Fibroblast of lung (primary cell): ENCODE measurements around the gene CELSR3. TPM values are rescaled to one million over a fixed set of nuclear protein-coding genes. Genes with fewer than 3 reads are reported as not detected.

Experiments used
- DNase-seq, 2 donors: peaks; one replicate each; pipeline versions ENCODE4 v3.0.0 to v3.0.0-alpha.2; 2010; ENCODE audit warnings: low read depth in 2 of 2
- H2AFZ ChIP-seq: 2 replicates; pipeline ENCODE4 v1.5.1; 2012; ENCODE audit warnings: low read length, control low read depth, inconsistent platforms
- H3K27ac ChIP-seq: 2 replicates; pipeline ENCODE4 v1.5.1; 2011; ENCODE audit warnings: low read length, control low read depth; ENCODE audit not compliant: insufficient read depth
- H3K27me3 ChIP-seq: 2 replicates; pipeline ENCODE4 v1.5.1; 2011; ENCODE audit warnings: mild to moderate bottlenecking, low read length; ENCODE audit not compliant: control insufficient read depth, insufficient read depth
- H3K36me3 ChIP-seq: 2 replicates; pipeline ENCODE4 v1.5.1; 2011; ENCODE audit warnings: low read length; ENCODE audit not compliant: control insufficient read depth, insufficient read depth
- H3K4me1 ChIP-seq: 2 replicates; pipeline ENCODE4 v1.5.1; 2011; ENCODE audit warnings: low read length; ENCODE audit not compliant: control insufficient read depth, insufficient read depth; ENCODE audit errors: extremely low read depth
- H3K4me2 ChIP-seq: 2 replicates; pipeline ENCODE4 v1.5.1; 2011; ENCODE audit warnings: low read length, control low read depth; ENCODE audit not compliant: insufficient read depth; ENCODE audit errors: extremely low read depth
- H3K4me3 ChIP-seq, 4 experiments: fragments of 200-600 bp in 1 of 4; sonication (generic) in 1 of 4; replicated peaks in 1 of 4; 2 replicates each; pipeline ENCODE4 v1.5.1; 2011 to 2016; ENCODE audit warnings: low read length in 4 of 4, low read depth in 3 of 4, mild to moderate bottlenecking in 3 of 4, control low read depth in 2 of 4, inconsistent platforms in 1 of 4, mixed read lengths in 1 of 4; ENCODE audit not compliant: insufficient read depth in 1 of 4; ENCODE audit errors: control extremely low read depth in 1 of 4
- H3K79me2 ChIP-seq: 2 replicates; pipeline ENCODE4 v1.5.1; 2012; ENCODE audit warnings: mild to moderate bottlenecking, low read length, inconsistent platforms; ENCODE audit not compliant: control insufficient read depth, insufficient read depth
- H3K9ac ChIP-seq: 2 replicates; pipeline ENCODE4 v1.5.1; 2011; ENCODE audit warnings: mild to moderate bottlenecking, low read length, control low read depth; ENCODE audit not compliant: insufficient read depth
- H3K9me3 ChIP-seq: 2 replicates; pipeline ENCODE4 v1.5.1; 2012; ENCODE audit warnings: low read depth, low read length; ENCODE audit not compliant: control insufficient read depth, insufficient read depth
- H4K20me1 ChIP-seq: 2 replicates; pipeline ENCODE4 v1.5.1; 2011; ENCODE audit warnings: low read length; ENCODE audit not compliant: control insufficient read depth, insufficient read depth; ENCODE audit errors: extremely low read depth
- CTCF ChIP-seq, 2 donors: IDR thresholded peaks in 1 of 2; conservative IDR thresholded peaks in 1 of 2; 1 replicate in 1 of 2; 2 replicates in 1 of 2; pipeline ENCODE4 v1.5.1; 2011 to 2012; ENCODE audit warnings: low read length in 2 of 2, control low read depth in 1 of 2, inconsistent platforms in 1 of 2, low read depth in 1 of 2, mild to moderate bottlenecking in 1 of 2
- EZH2 ChIP-seq: IDR thresholded peaks from 2 replicates; pipeline ENCODE4 v1.5.1; 2012; ENCODE audit warnings: low read length, control low read depth, mild to moderate bottlenecking; ENCODE audit errors: missing control alignments
- polyA plus RNA-seq, 2 donors: library from polyadenylated mRNA; depleted of rRNA in 1 of 2; stranded (reverse) in 1 of 2; unstranded in 1 of 2; fragments of >200 nt; gene quantifications; 2 replicates each; pipeline ENCODE4 v1.2.1, GENCODE V29; 2011 to 2012; ENCODE audit warnings: missing spikeins in 1 of 2
- total RNA-seq: library from RNA; depleted of rRNA; stranded (reverse); fragments of >200 nt; gene quantifications from 2 replicates; pipeline ENCODE4 v1.2.1, GENCODE V29; 2014

Gene CELSR3
- total and polyA plus RNA-seq, 2 donors (not counting 1 experiment from before 2014, with no cell fraction given): 0.44 to 2.1 TPM

- TF ChIP-seq EZH2 (no peak), CTCF (conservative IDR thresholded peaks at IDR 0.05 in 1 of 2, IDR thresholded peaks at IDR 0.05 in 1 of 2; ENCODE audit: low read depth in 1 of 2, low read length in 2 of 2) (peak in 1 of 2 donors; percentile 11)
- DNase-seq: no peak
- Histone ChIP-seq H3K27me3 (no peaks in the 10 kb centered on the region), H3K4me3 (no peak overlapping the region), H3K9me3 (no peaks in the 10 kb centered on the region), H2AFZ (no peak overlapping the region), H3K4me1 (peaks cover 14% of the 10 kb centered on the region), H3K79me2 (peaks cover 82% of the 10 kb centered on the region), H3K4me2 (no peak overlapping the region), H4K20me1 (peaks cover 3% of the 10 kb centered on the region), H3K36me3 (peaks cover 11% of the 10 kb centered on the region), H3K9ac (no peak overlapping the region), H3K27ac (no peak overlapping the region)
Observed at GRCh38 chr3:48697952-48698351, 35.3 kb upstream of the CELSR3 start.

GRCh38 chr3:48696601-48697000 lies 33.9 kb upstream of the CELSR3 start:
- no peak overlapping the region for H2AFZ ChIP-seq
- no peak overlapping the region for H3K4me2 ChIP-seq
- H3K4me1 ChIP-seq: peaks cover 17% of the 10 kb centered on the region
- peaks cover 79% of the 10 kb centered on the region for H3K79me2 ChIP-seq
- H3K4me3 ChIP-seq: no peak overlapping the region
- no peak overlapping the region for H3K9ac ChIP-seq
- TF ChIP-seq CTCF (conservative IDR thresholded peaks at IDR 0.05 in 1 of 2, IDR thresholded peaks at IDR 0.05 in 1 of 2; ENCODE audit: low read depth in 1 of 2, low read length in 2 of 2) (no peak), EZH2 (no peak)
- H3K27ac ChIP-seq: no peak overlapping the region
- no peak for DNase-seq
- peaks cover 15% of the 10 kb centered on the region for H3K36me3 ChIP-seq
- no peaks in the 10 kb centered on the region for H3K9me3 ChIP-seq
- H3K27me3 ChIP-seq: no peaks in the 10 kb centered on the region
- H4K20me1 ChIP-seq: peaks cover 3% of the 10 kb centered on the region

GRCh38 chr3:48696156-48696555 lies 33.5 kb upstream of the CELSR3 start:
- Histone ChIP-seq H3K36me3 (peaks cover 15% of the 10 kb centered on the region), H3K9ac (no peak overlapping the region), H3K27ac (no peak overlapping the region), H3K9me3 (no peaks in the 10 kb centered on the region), H3K79me2 (peaks cover 77% of the 10 kb centered on the region), H4K20me1 (peaks cover 3% of the 10 kb centered on the region), H3K4me1 (peaks cover 17% of the 10 kb centered on the region), H2AFZ (no peak overlapping the region), H3K4me3 (no peak overlapping the region), H3K27me3 (no peaks in the 10 kb centered on the region), H3K4me2 (no peak overlapping the region)
- DNase-seq: no peak
- TF ChIP-seq CTCF (conservative IDR thresholded peaks at IDR 0.05 in 1 of 2, IDR thresholded peaks at IDR 0.05 in 1 of 2; ENCODE audit: low read depth in 1 of 2, low read length in 2 of 2): no peak
- TF ChIP-seq EZH2: no peak
